ENCODE data around the gene GATB. TPM values are rescaled to one million over a fixed set of nuclear protein-coding genes. Genes with fewer than 3 reads are reported as not detected.

Gene GATB
- total and polyA plus RNA-seq, 3 experiments from 2014 or later = 12.3 to 29.6 (median 27.0) TPM

DNA sequence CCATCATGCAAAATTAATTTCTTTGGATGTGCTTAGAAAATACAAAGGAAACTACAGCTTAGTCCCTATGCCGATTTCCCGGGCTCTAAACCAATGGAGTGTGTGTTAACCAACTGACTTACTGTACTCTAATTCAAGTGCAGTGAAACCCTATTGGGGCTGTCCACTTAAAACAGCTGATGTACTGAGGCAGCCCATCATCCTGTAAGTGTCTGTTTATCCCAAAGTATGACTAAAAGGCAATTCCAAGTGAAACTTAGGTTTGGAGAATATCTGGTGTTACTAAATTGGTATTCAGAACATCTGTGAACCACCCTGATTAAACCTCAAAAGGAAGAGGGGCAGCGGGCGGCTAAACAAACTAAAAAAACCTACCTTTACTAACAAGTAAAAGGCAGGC, 79.7 kb downstream of the GATB start:
- Mint-ChIP-seq H3K27ac (no peak overlapping the region), H3K9me3 (no peaks in the 10 kb centered on the region), H3K4me1 (no peaks in the 10 kb centered on the region), H3K36me3 (peaks cover 0 to 41% (median 24%) of the 10 kb centered on the region in 3 donors), H3K27me3 (no peaks in the 10 kb centered on the region), H3K4me3 (no peak overlapping the region)
- DNase-seq = no peak
- Histone ChIP-seq H3K4me1 (ENCODE audit: insufficient read depth, low read length) (no peaks in the 10 kb centered on the region), H3K27ac (ENCODE audit: low read depth, low read length) (no peak overlapping the region), H3K36me3 (ENCODE audit: insufficient read depth, low read length) (no peaks in the 10 kb centered on the region), H3K27me3 (ENCODE audit: insufficient read depth, low read length, poor library complexity, severe bottlenecking) (no peaks in the 10 kb centered on the region), H3K4me3 (ENCODE audit: low read length) (no peak overlapping the region), H3K9me3 (ENCODE audit: low read length) (no peaks in the 10 kb centered on the region)
- ChIA-PET POLR2A (no interaction called here), CTCF (interaction anchor here (1.3 kb wide), 1 partner anchor 10 kb away, joined by 3 read pairs; no protein-coding TSS in a partner anchor)

DNA sequence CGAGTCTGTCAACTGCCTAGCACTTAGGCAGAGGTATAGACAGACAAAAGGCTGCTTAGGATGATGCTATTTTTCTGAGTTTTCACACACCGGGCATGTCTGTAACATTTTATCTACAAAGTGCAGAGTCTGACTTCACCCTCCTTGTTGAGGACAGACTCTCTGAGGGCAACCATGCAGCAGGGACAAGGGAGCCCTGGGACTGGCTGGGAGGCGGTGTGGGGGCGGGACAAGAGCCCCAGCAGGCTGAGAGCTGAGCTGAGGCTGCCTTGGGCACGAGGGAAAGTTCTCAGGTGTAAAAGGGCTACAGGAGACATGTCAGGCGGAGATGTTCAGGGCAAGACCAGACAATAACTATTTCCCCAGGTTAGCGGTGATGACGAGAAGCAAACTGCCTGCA, 81.6 kb downstream of the GATB start:
- ChIA-PET CTCF (no interaction called here), POLR2A (no interaction called here)
- Mint-ChIP-seq H3K36me3 (peaks cover 0 to 39% (median 23%) of the 10 kb centered on the region in 3 donors), H3K27ac (peak overlapping the region in 1 of 8 donors; percentile 67), H3K4me1 (no peaks in the 10 kb centered on the region), H3K9me3 (no peaks in the 10 kb centered on the region), H3K27me3 (no peaks in the 10 kb centered on the region), H3K4me3 (no peak overlapping the region)
- Histone ChIP-seq H3K27me3 (ENCODE audit: insufficient read depth, low read length, poor library complexity, severe bottlenecking) (no peaks in the 10 kb centered on the region), H3K36me3 (ENCODE audit: insufficient read depth, low read length) (no peaks in the 10 kb centered on the region), H3K9me3 (ENCODE audit: low read length) (no peaks in the 10 kb centered on the region), H3K4me3 (ENCODE audit: low read length) (no peak overlapping the region), H3K4me1 (ENCODE audit: insufficient read depth, low read length) (no peaks in the 10 kb centered on the region), H3K27ac (ENCODE audit: low read depth, low read length) (no peak overlapping the region)
- DNase-seq = no peak

DNA sequence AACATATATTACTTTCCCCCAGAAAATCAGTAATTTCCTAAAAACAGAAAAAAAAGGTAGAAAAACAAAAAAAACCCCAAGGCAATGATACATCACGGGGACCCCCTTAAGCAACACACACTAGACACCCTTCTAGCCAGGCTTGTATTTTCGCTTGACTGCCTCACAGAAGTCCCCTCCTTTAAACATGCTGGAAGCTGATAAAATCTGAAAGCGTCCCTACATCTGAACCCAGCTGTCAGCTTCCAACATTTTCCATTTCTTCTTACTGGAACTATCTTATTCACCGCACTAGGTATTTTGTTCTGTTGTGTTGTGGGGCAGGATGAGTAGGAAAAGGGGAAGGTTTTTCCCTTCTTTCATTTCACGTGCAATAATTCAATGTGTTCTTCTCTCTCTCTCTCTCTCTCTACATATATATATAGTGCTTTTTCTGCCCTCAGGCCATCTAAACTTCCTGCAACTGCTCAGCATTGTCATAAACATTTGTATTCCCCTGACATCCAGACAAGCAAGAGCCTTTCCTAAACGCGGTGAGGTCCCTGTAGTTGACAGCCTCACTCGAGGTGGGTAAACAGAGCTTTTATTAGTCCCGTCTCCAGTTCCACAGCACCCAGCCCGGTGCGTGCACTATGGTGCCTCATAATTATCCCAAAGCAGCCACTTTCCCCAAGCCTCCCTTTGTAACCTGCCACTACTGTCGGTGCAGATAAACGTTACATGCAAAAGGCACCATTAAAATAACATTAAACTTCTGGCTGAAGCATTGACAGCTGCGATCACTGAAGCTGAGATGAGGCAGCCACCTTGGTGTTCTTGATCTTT, 82.5 kb downstream of the GATB start:
- Histone ChIP-seq H3K27me3 (ENCODE audit: insufficient read depth, low read length, poor library complexity, severe bottlenecking) (no peaks in the 10 kb centered on the region), H3K36me3 (ENCODE audit: insufficient read depth, low read length) (no peaks in the 10 kb centered on the region), H3K4me1 (ENCODE audit: insufficient read depth, low read length) (no peaks in the 10 kb centered on the region), H3K9me3 (ENCODE audit: low read length) (no peaks in the 10 kb centered on the region), H3K4me3 (ENCODE audit: low read length) (no peak overlapping the region), H3K27ac (ENCODE audit: low read depth, low read length) (no peak overlapping the region)
- Mint-ChIP-seq H3K36me3 (peaks cover 0 to 30% (median 14%) of the 10 kb centered on the region in 3 donors), H3K4me1 (no peaks in the 10 kb centered on the region), H3K4me3 (no peak overlapping the region), H3K9me3 (no peaks in the 10 kb centered on the region), H3K27me3 (no peaks in the 10 kb centered on the region), H3K27ac (peak overlapping the region in 1 of 8 donors; percentile 66)
- ChIA-PET CTCF (no interaction called here), POLR2A (no interaction called here)
- DNase-seq = no peak

DNA sequence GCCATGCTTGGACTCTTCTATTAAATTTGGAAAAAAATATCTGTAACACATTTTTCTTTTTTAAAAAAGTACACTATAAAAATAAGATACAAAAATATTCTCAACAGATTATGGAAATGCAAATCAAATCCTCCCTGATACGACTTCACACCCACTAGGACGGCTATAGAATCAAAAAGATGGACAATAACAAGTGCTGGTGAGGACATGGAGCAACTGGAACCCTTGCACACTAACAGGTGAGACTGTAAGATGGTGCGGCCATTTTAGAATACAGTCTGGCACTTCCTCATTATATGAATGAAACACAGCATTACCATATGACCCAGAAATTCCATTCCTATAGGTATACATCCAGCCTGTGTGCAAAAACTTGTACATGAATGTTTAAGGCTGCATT, 83.6 kb downstream of the GATB start:
- Histone ChIP-seq H3K9me3 (ENCODE audit: low read length) (no peaks in the 10 kb centered on the region), H3K4me1 (ENCODE audit: insufficient read depth, low read length) (no peaks in the 10 kb centered on the region), H3K4me3 (ENCODE audit: low read length) (no peak overlapping the region), H3K36me3 (ENCODE audit: insufficient read depth, low read length) (no peaks in the 10 kb centered on the region), H3K27ac (ENCODE audit: low read depth, low read length) (no peak overlapping the region), H3K27me3 (ENCODE audit: insufficient read depth, low read length, poor library complexity, severe bottlenecking) (no peaks in the 10 kb centered on the region)
- ChIA-PET POLR2A (no interaction called here), CTCF (no interaction called here)
- Mint-ChIP-seq H3K4me3 (no peak overlapping the region), H3K9me3 (no peaks in the 10 kb centered on the region), H3K27me3 (no peaks in the 10 kb centered on the region), H3K36me3 (peaks cover 0 to 28% (median 9%) of the 10 kb centered on the region in 3 donors), H3K4me1 (no peaks in the 10 kb centered on the region), H3K27ac (no peak overlapping the region)
- no peak for DNase-seq

DNA sequence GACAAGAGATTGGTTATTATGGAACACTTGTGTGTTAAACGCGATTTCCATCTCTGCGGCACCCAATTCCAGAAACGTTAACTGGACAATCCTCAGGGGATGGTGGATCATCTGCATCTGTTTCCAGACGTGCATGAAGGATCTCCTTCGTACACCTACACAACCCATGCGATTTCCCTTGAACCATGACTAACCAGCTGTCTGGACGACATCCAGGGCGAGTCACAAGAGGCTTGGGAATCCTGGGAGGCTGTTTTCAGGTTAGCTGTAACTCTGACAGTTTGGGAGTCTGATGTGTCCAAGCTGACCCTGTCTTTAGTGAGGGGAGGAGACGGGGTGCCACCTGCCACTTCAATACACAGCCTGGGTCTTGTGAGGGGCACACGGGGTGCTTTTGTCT, 84.5 kb downstream of the GATB start:
- Histone ChIP-seq H3K27ac (ENCODE audit: low read depth, low read length) (no peak overlapping the region), H3K9me3 (ENCODE audit: low read length) (no peaks in the 10 kb centered on the region), H3K36me3 (ENCODE audit: insufficient read depth, low read length) (no peaks in the 10 kb centered on the region), H3K27me3 (ENCODE audit: insufficient read depth, low read length, poor library complexity, severe bottlenecking) (no peaks in the 10 kb centered on the region), H3K4me1 (ENCODE audit: insufficient read depth, low read length) (no peaks in the 10 kb centered on the region), H3K4me3 (ENCODE audit: low read length) (no peak overlapping the region)
- Mint-ChIP-seq H3K27me3 (no peaks in the 10 kb centered on the region), H3K9me3 (no peaks in the 10 kb centered on the region), H3K4me3 (no peak overlapping the region), H3K27ac (no peak overlapping the region), H3K36me3 (peaks cover 0 to 27% (median 11%) of the 10 kb centered on the region in 3 donors), H3K4me1 (no peaks in the 10 kb centered on the region)
- ChIA-PET POLR2A (no interaction called here), CTCF (no interaction called here)
- no peak for DNase-seq

DNA sequence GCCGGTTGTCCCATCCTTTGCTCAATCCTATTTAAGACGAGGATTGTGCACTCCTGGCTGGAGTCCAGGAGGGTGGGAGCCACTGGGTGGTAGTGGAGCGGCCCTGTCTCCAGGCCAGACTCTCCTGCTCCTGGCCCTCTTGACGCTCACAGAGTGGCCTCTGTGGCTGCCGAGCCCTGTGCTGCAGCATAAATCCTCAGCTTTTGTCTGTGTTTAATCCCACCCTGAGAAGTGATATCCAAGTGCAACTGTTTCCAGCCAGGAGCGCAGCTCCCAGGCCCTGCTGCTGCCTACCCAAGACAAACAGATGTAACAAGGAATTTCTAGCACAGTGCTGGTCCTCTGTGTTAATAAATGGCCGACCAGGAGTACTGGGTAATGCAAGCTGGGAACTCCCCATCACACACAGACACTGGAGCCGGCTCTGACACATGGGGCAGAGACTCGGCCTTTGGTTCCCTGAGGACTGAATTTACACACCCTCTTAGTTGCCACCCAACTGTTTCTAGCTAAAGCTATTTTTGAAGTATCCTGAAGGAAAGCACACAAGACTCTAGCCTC, 85.3 kb downstream of the GATB start:
- no peak overlapping the region for H3K27ac ChIP-seq (ENCODE audit: low read depth, low read length)
- ChIA-PET POLR2A (no interaction called here), CTCF (no interaction called here)
- peak overlapping the region in 1 of 8 donors; percentile 33 for H3K27ac Mint-ChIP-seq
- H3K36me3 Mint-ChIP-seq = peaks cover 0 to 22% (median 11%) of the 10 kb centered on the region in 3 donors
- H3K4me1 ChIP-seq (ENCODE audit: insufficient read depth, low read length) = no peaks in the 10 kb centered on the region
- H3K9me3 Mint-ChIP-seq = no peaks in the 10 kb centered on the region
- H3K36me3 ChIP-seq (ENCODE audit: insufficient read depth, low read length) = no peaks in the 10 kb centered on the region
- no peaks in the 10 kb centered on the region for H3K27me3 ChIP-seq (ENCODE audit: insufficient read depth, low read length, poor library complexity, severe bottlenecking)
- H3K27me3 Mint-ChIP-seq = no peaks in the 10 kb centered on the region
- H3K4me1 Mint-ChIP-seq = no peaks in the 10 kb centered on the region
- DNase-seq = no peak
- H3K9me3 ChIP-seq (ENCODE audit: low read length) = no peaks in the 10 kb centered on the region
- H3K4me3 Mint-ChIP-seq = no peak overlapping the region
- no peak overlapping the region for H3K4me3 ChIP-seq (ENCODE audit: low read length)

DNA sequence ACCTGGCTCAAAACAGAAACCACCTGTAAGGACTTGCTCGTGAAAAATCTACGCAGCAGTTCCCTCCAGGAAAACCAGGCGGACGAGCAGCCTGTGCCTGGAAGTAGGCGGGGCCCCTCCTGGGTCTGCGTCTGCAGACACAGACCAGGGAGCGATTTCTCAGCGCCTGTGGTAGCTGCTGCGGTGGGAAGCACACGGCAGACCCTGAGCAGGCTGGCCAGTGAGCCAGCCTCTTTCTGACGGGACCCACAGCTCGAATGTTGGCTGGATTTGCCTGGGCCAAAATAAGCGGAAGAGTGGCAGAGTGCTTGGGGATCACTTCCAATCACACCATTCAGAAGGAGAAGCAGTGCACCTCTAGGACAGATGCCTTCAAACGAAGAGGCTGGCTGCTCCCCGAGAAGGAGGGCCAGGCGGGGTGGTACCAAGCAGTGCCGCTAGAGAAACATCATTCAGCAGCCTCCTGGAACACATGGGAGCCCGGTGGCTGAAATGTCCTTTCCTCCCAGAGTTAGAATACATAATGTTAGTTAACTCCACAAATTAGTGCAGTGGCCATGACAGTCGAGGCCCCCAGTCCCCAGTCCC, 85.9 kb downstream of the GATB start:
- H3K27me3 ChIP-seq (ENCODE audit: insufficient read depth, low read length, poor library complexity, severe bottlenecking) = no peaks in the 10 kb centered on the region
- Mint-ChIP-seq H3K27me3 (no peaks in the 10 kb centered on the region), H3K4me3 (no peak overlapping the region), H3K27ac (no peak overlapping the region), H3K36me3 (peaks cover 0 to 20% (median 11%) of the 10 kb centered on the region in 3 donors), H3K9me3 (no peaks in the 10 kb centered on the region), H3K4me1 (no peaks in the 10 kb centered on the region)
- H3K9me3 ChIP-seq (ENCODE audit: low read length) = no peaks in the 10 kb centered on the region
- H3K4me1 ChIP-seq (ENCODE audit: insufficient read depth, low read length) = no peaks in the 10 kb centered on the region
- POLR2A ChIA-PET = no interaction called here
- no peak overlapping the region for H3K27ac ChIP-seq (ENCODE audit: low read depth, low read length)
- no peaks in the 10 kb centered on the region for H3K36me3 ChIP-seq (ENCODE audit: insufficient read depth, low read length)
- no peak overlapping the region for H3K4me3 ChIP-seq (ENCODE audit: low read length)
- CTCF ChIA-PET = no interaction called here
- DNase-seq = no peak

DNA sequence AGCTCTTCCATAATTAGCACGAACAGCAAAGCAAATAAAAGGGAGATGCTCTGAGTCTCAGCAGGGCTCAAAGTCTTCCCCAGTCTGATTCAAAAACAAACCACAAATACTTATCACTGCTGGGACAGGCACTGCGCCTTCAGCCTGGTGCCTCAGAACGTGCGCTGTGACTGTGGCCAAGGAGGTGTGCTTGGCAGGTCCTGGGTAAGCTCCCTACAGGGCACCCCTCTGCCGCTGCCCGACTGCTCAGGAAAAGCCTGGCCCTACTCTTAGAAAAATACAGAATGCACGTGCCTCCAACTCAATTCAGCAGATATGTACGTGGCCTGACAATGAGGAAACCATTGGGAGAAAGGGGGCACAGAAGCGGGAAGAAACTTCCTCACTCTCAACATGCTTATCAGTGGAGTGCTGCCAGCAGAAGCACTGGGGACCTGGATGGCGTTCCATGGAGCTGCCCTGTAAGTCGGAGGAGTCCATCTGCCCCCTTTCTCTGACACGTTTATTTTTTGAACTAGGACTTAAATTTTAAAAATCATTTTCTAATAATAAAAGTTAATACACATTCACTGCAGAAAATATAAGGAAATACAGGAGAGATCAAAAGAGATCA, 86.8 kb downstream of the GATB start:
- ChIA-PET CTCF (no interaction called here), POLR2A (no interaction called here)
- Mint-ChIP-seq H3K9me3 (no peaks in the 10 kb centered on the region), H3K4me1 (no peaks in the 10 kb centered on the region), H3K36me3 (peaks cover 0 to 13% (median 11%) of the 10 kb centered on the region in 3 donors), H3K4me3 (no peak overlapping the region), H3K27ac (peak overlapping the region in 1 of 8 donors; percentile 78), H3K27me3 (no peaks in the 10 kb centered on the region)
- H3K4me1 ChIP-seq (ENCODE audit: insufficient read depth, low read length) = no peaks in the 10 kb centered on the region
- H3K9me3 ChIP-seq (ENCODE audit: low read length) = no peaks in the 10 kb centered on the region
- H3K36me3 ChIP-seq (ENCODE audit: insufficient read depth, low read length) = no peaks in the 10 kb centered on the region
- H3K4me3 ChIP-seq (ENCODE audit: low read length) = no peak overlapping the region
- H3K27me3 ChIP-seq (ENCODE audit: insufficient read depth, low read length, poor library complexity, severe bottlenecking) = no peaks in the 10 kb centered on the region
- no peak overlapping the region for H3K27ac ChIP-seq (ENCODE audit: low read depth, low read length)
- no peak for DNase-seq
